Prostate gland (tissue), 2 donors: Measurements from ENCODE around the gene PACSIN1. TPM values are rescaled to one million over a fixed set of nuclear protein-coding genes. Genes with fewer than 3 reads are reported as not detected.

ENCODE experiments used
- DNase-seq: peaks from one replicate; pipeline ENCODE4 v3.0.0-alpha.2; 2019; ENCODE audit warnings: low spot score
- H3K27ac ChIP-seq, 2 donors: fragments of 200-600 bp; sonication (generic); 2 replicates each; pipeline ENCODE4 v1.5.1; 2017 to 2019
- H3K27me3 ChIP-seq: fragments of 200-600 bp; sonication (generic); replicated peaks from 2 replicates; pipeline ENCODE4 v1.5.1; 2019; ENCODE audit not compliant: insufficient read depth
- H3K36me3 ChIP-seq, 2 donors: fragments of 200-600 bp; sonication (generic); 1 replicate in 1 of 2; 2 replicates in 1 of 2; pipeline versions ENCODE4 v1.5.1 to v1.8.1; 2017 to 2019
- H3K4me1 ChIP-seq: fragments of 200-600 bp; sonication (generic); replicated peaks from 2 replicates; pipeline ENCODE4 v1.5.1; 2019
- H3K4me3 ChIP-seq, 2 donors: fragments of 200-600 bp; sonication (generic); 2 replicates each; pipeline ENCODE4 v1.5.1; 2017 to 2019
- H3K9me3 ChIP-seq: fragments of 200-600 bp; sonication (generic); 2 replicates; pipeline ENCODE4 v1.5.1; 2017
- CTCF ChIP-seq, 4 experiments: fragments of 200-600 bp in 2 of 4; fragments of 450-650 bp in 2 of 4; sonication (generic) in 2 of 4; IDR thresholded peaks; 1 replicate in 3 of 4; 2 replicates in 1 of 4; pipeline ENCODE4 v1.5.1; 2016 to 2019; ENCODE audit warnings: antibody characterized with exemption in 4 of 4, mild to moderate bottlenecking in 2 of 4, moderate library complexity in 2 of 4
- POLR2A ChIP-seq: fragments of 450-650 bp; IDR thresholded peaks from one replicate; pipeline ENCODE4 v1.6.1; 2016; ENCODE audit warnings: antibody characterized with exemption, mild to moderate bottlenecking
- POLR2AphosphoS5 ChIP-seq: sonication (generic); formaldehyde crosslinking; IDR thresholded peaks from one replicate; pipeline ENCODE4 v1.6.1; 2017; ENCODE audit warnings: antibody characterized with exemption
- WGBS: methylation state at CpG from one replicate; pipeline ENCODE4 v1.1.5; 2018; 5-methylcytosine and 5-hydroxymethylcytosine counted together
- intact Hi-C: fragments of 100-400 bp; cut with DNase I; formaldehyde crosslinking; loops from one replicate; pipeline ENCODE4 v1.14.2; 2022
- total RNA-seq, 2 donors: library from RNA; depleted of rRNA; stranded (reverse); fragments of >200 nt; gene quantifications; one replicate each; pipeline ENCODE4 v1.1.0, GENCODE V29; 2016

PACSIN1 gene
- total RNA-seq, 2 donors from 2014 or later = 0.32 to 0.57 TPM

GRCh38 chr6:34525431-34526175 is 59.7 kb downstream of the PACSIN1 start:
- Histone ChIP-seq H3K4me1 (no peaks in the 10 kb centered on the region), H3K36me3 (no peaks in the 10 kb centered on the region), H3K9me3 (no peaks in the 10 kb centered on the region), H3K27me3 (no peaks in the 10 kb centered on the region), H3K27ac (no peak overlapping the region), H3K4me3 (no peak overlapping the region)
- intact Hi-C loops = loop anchor here (5.0 to 10.0 kb wide), 2 partner anchors 82 to 169 kb away; partner anchors contain the start of gene ILRUN
- TF ChIP-seq CTCF (IDR thresholded peaks at IDR 0.05) = no peak
- TF ChIP-seq POLR2AphosphoS5 = no peak
- no peak for TF ChIP-seq POLR2A
- WGBS = 87% methylated on average over 13 of the region's 13 CpGs
- no peak for DNase-seq

GRCh38 chr6:34526241-34526972 is 60.5 kb downstream of the PACSIN1 start:
- intact Hi-C loops = loop anchor here (5.0 to 10.0 kb wide), 2 partner anchors 81 to 168 kb away; partner anchors contain the start of gene ILRUN

GRCh38 chr6:34526992-34527728 is 61.3 kb downstream of the PACSIN1 start:
- WGBS = 5% methylated on average over 52 of the region's 53 CpGs
- no peaks in the 10 kb centered on the region for H3K4me1 ChIP-seq
- peak; percentile 95 for DNase-seq
- TF ChIP-seq POLR2AphosphoS5 (peak; percentile 47), CTCF (IDR thresholded peaks at IDR 0.05) (peak; percentile 70 to 91 (median 78)), POLR2A (peak; percentile 4)
- no peaks in the 10 kb centered on the region for H3K36me3 ChIP-seq
- H3K4me3 ChIP-seq = peak overlapping the region in 1 of 2 donors; percentile 11
- no peaks in the 10 kb centered on the region for H3K9me3 ChIP-seq
- peak overlapping the region; percentile 14 to 46 for H3K27ac ChIP-seq
- intact Hi-C loops = loop anchor here (5.0 to 10.0 kb wide), 2 partner anchors 80 to 168 kb away; partner anchors contain the start of gene ILRUN
- no peaks in the 10 kb centered on the region for H3K27me3 ChIP-seq

More at GRCh38 chr6:34526241-34526972, 60.5 kb downstream of the PACSIN1 start:
- Histone ChIP-seq H3K27me3 (no peaks in the 10 kb centered on the region), H3K36me3 (no peaks in the 10 kb centered on the region), H3K9me3 (no peaks in the 10 kb centered on the region), H3K4me3 (peak overlapping the region in 1 of 2 donors; percentile 11), H3K4me1 (no peaks in the 10 kb centered on the region), H3K27ac (peak overlapping the region; percentile 14 to 46)
- no peak for TF ChIP-seq POLR2A
- no peak for DNase-seq
- 54% methylated on average over 21 of the region's 23 CpGs for WGBS

GRCh38 chr6:34527751-34528670 is 62.1 kb downstream of the PACSIN1 start:
- Histone ChIP-seq H3K9me3 (no peaks in the 10 kb centered on the region), H3K4me1 (no peaks in the 10 kb centered on the region), H3K4me3 (no peak overlapping the region), H3K27me3 (no peaks in the 10 kb centered on the region), H3K27ac (no peak overlapping the region), H3K36me3 (no peaks in the 10 kb centered on the region)
- no peak for DNase-seq
- intact Hi-C loops = loop anchor here (5.0 to 10.0 kb wide), 2 partner anchors 79 to 167 kb away; partner anchors contain the start of gene ILRUN
- TF ChIP-seq POLR2AphosphoS5 (no peak), POLR2A (no peak), CTCF (IDR thresholded peaks at IDR 0.05) (no peak)
- WGBS = 88% methylated on average over 12 of the region's 12 CpGs
